IPS-15b (cell line): Measurements from ENCODE around the gene PERP.

Experiments
- H3K27me3 ChIP-seq: one replicate; pipeline ENCODE4 v1.6.1; 2013; ENCODE audit warnings: low read length; ENCODE audit not compliant: control insufficient read depth, insufficient read depth
- H3K36me3 ChIP-seq: one replicate; pipeline ENCODE4 v1.6.1; 2013; ENCODE audit warnings: low read length; ENCODE audit not compliant: control insufficient read depth, insufficient read depth
- H3K4me1 ChIP-seq: one replicate; pipeline ENCODE4 v1.6.1; 2013; ENCODE audit warnings: mild to moderate bottlenecking, low read length; ENCODE audit not compliant: control insufficient read depth, insufficient read depth
- H3K4me3 ChIP-seq: one replicate; pipeline ENCODE4 v1.5.1; 2013; ENCODE audit warnings: low read depth, low read length
- H3K9ac ChIP-seq: one replicate; pipeline ENCODE4 v1.6.1; 2013; ENCODE audit warnings: low read depth, mild to moderate bottlenecking, low read length
- H3K9me3 ChIP-seq: one replicate; pipeline ENCODE4 v1.6.1; 2013; ENCODE audit warnings: mild to moderate bottlenecking, low read length; ENCODE audit not compliant: control insufficient read depth, insufficient read depth

The PERP gene

GRCh38 chr6:138103871-138104270 lies 3.3 kb downstream of the PERP start:
- Histone ChIP-seq H3K4me3 (no peak overlapping the region), H3K9ac (no peak overlapping the region), H3K27me3 (no peaks in the 10 kb centered on the region), H3K36me3 (no peaks in the 10 kb centered on the region), H3K9me3 (no peaks in the 10 kb centered on the region), H3K4me1 (peaks cover 2% of the 10 kb centered on the region)

- Histone ChIP-seq H3K9ac (no peak overlapping the region), H3K4me3 (no peak overlapping the region), H3K9me3 (no peaks in the 10 kb centered on the region), H3K4me1 (peaks cover 2% of the 10 kb centered on the region), H3K27me3 (no peaks in the 10 kb centered on the region), H3K36me3 (no peaks in the 10 kb centered on the region)
Observed at GRCh38 chr6:138101946-138102731, 5.1 kb downstream of the PERP start.

DNA sequence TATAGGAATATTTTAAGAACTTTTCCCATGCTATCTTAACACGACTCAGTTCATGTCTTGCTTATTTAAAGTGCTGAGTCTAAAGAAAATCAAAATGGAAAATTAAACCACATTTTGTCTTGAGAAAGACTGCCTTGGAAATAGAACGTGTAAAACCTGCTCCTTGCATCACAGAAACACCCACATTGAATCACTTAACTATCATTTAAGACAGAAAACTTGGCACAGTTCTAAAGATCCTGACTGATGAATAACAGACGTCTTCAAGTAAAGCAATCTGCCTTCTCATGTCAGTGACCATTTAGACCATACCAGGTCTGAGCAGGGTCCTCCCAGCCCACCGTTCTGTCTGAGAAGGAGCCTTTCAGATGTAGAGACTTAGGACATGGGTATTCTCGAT lies 7.4 kb downstream of the PERP start:
- H3K27me3 ChIP-seq, result no peaks in the 10 kb centered on the region
- H3K9me3 ChIP-seq, result no peaks in the 10 kb centered on the region
- H3K36me3 ChIP-seq, result no peaks in the 10 kb centered on the region
- no peak overlapping the region for H3K4me3 ChIP-seq
- H3K4me1 ChIP-seq, result peaks cover 2% of the 10 kb centered on the region
- H3K9ac ChIP-seq, result no peak overlapping the region

- Histone ChIP-seq H3K27me3 (no peaks in the 10 kb centered on the region), H3K9me3 (no peaks in the 10 kb centered on the region), H3K9ac (no peak overlapping the region), H3K36me3 (no peaks in the 10 kb centered on the region), H3K4me1 (no peaks in the 10 kb centered on the region), H3K4me3 (no peak overlapping the region)
Observed at GRCh38 chr6:138098306-138098705, 8.9 kb downstream of the PERP start.

- no peak overlapping the region for H3K4me3 ChIP-seq
- H3K27me3 ChIP-seq, result no peaks in the 10 kb centered on the region
- H3K36me3 ChIP-seq, result no peaks in the 10 kb centered on the region
- no peaks in the 10 kb centered on the region for H3K9me3 ChIP-seq
- no peak overlapping the region for H3K9ac ChIP-seq
- H3K4me1 ChIP-seq, result no peaks in the 10 kb centered on the region
Observed at GRCh38 chr6:138094260-138094659, 13.0 kb downstream of the PERP start.

DNA sequence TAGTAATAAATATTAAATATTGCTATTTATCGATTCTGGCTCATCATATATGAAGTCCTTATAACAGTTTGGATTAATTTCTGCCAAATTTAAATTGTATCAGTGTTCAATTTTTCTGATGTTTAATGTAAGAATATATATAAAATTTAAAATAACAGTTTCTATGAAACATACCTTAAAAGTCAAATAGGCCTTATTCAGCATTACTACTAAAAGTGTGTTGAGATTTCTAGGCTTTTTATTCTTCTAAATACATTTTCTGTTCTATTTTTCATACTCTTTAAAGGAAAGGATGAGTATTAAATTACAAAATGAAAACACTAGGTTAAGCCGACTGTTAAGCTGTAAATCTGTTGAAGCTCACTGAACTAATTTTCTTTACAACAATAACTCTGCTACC lies 13.6 kb downstream of the PERP start:
- H3K4me3 ChIP-seq, result no peak overlapping the region
- no peaks in the 10 kb centered on the region for H3K9me3 ChIP-seq
- H3K27me3 ChIP-seq, result no peaks in the 10 kb centered on the region
- no peaks in the 10 kb centered on the region for H3K36me3 ChIP-seq
- no peaks in the 10 kb centered on the region for H3K4me1 ChIP-seq
- H3K9ac ChIP-seq, result no peak overlapping the region

- H3K9me3 ChIP-seq, result no peaks in the 10 kb centered on the region
Observed at GRCh38 chr6:138092686-138093085, 14.5 kb downstream of the PERP start.

DNA sequence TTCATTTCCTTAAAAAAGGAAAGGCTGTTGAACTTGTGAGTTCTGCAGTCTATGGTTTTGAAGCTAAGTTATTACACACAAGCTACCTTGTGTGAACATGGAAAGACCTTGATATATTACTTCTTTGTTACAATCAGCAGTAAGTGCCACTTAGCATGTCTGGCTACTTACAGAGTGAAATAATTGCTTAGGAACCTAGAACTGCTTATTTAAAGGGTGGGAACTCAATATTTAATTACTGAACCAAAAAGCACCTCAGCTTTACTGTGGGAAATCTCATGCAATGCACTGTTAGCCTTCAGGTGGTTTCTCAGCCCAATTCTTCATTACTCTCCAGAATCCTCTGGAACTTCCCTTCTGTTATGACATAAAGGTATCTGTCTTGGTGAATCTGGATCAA lies 17.9 kb downstream of the PERP start:
- H3K36me3 ChIP-seq, result no peaks in the 10 kb centered on the region
- no peak overlapping the region for H3K9ac ChIP-seq
- H3K4me1 ChIP-seq, result peaks cover 20% of the 10 kb centered on the region
- no peaks in the 10 kb centered on the region for H3K9me3 ChIP-seq
- no peak overlapping the region for H3K4me3 ChIP-seq
- no peaks in the 10 kb centered on the region for H3K27me3 ChIP-seq

More at GRCh38 chr6:138092686-138093085, 14.5 kb downstream of the PERP start:
- Histone ChIP-seq H3K27me3 (no peaks in the 10 kb centered on the region), H3K36me3 (no peaks in the 10 kb centered on the region), H3K4me3 (no peak overlapping the region), H3K9ac (no peak overlapping the region), H3K4me1 (peaks cover 6% of the 10 kb centered on the region)

- H3K4me3 ChIP-seq, result no peak overlapping the region
- no peaks in the 10 kb centered on the region for H3K36me3 ChIP-seq
- H3K9ac ChIP-seq, result no peak overlapping the region
- H3K9me3 ChIP-seq, result no peaks in the 10 kb centered on the region
- peaks cover 20% of the 10 kb centered on the region for H3K4me1 ChIP-seq
- no peaks in the 10 kb centered on the region for H3K27me3 ChIP-seq
Observed at GRCh38 chr6:138088326-138088762, 18.9 kb downstream of the PERP start.

GRCh38 chr6:138087593-138088325 lies 19.5 kb downstream of the PERP start:
- Histone ChIP-seq H3K9me3 (no peaks in the 10 kb centered on the region), H3K36me3 (no peaks in the 10 kb centered on the region), H3K4me1 (peaks cover 20% of the 10 kb centered on the region), H3K27me3 (no peaks in the 10 kb centered on the region), H3K9ac (no peak overlapping the region), H3K4me3 (no peak overlapping the region)

GRCh38 chr6:138086573-138087196 lies 20.5 kb downstream of the PERP start:
- Histone ChIP-seq H3K36me3 (no peaks in the 10 kb centered on the region), H3K9me3 (no peaks in the 10 kb centered on the region), H3K27me3 (no peaks in the 10 kb centered on the region), H3K9ac (no peak overlapping the region), H3K4me1 (peaks cover 20% of the 10 kb centered on the region), H3K4me3 (no peak overlapping the region)

DNA sequence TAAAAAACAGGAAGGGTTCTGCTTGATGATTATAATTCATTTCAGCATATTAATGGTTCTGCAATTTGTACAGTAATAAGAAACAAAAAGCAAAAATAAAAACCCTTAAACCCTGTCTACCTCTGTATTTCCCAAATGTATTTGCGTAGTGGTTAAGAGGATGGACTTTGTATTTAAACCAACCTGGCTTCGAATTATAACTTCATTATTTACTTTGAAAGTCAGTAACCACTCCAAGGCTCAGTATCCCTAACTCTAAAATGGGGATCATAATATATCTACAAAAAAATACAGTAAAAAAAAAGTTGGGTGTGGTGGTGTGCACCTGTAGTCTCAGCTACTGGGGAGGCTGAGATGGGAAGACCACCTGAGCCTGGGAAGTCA lies 21.4 kb downstream of the PERP start:
- Histone ChIP-seq H3K9ac (no peak overlapping the region), H3K4me1 (peaks cover 20% of the 10 kb centered on the region), H3K9me3 (no peaks in the 10 kb centered on the region), H3K36me3 (no peaks in the 10 kb centered on the region), H3K4me3 (no peak overlapping the region), H3K27me3 (no peaks in the 10 kb centered on the region)
